Activated T-helper 17 cell treated with anti-CD3 and anti-CD28 coated beads, Interleukin-2, amount 50 U/mL, for 72 hours (primary cell): Measurements from ENCODE around the gene S100A14. TPM values are rescaled to one million over a fixed set of nuclear protein-coding genes. Genes with fewer than 3 reads are reported as not detected.
A peak's percentile ranks its signal among the peaks of the same experiment; 100 is the strongest.
"Not testable (repeated sequence)": the region's sequence is repeated elsewhere in the genome, so short reads cannot be mapped to it uniquely, and the experiment has no call there.

Experiments used
- ATAC-seq: fragments of 150-1000 bp; cut with Tn5 transposase; replicated peaks from 2 replicates; pipeline ENCODE4 v1.10.0; 2021; ENCODE audit warnings: mild to moderate bottlenecking, moderate library complexity
- H3K27ac Mint-ChIP-seq: one replicate; pipeline ENCODE4 v1.8.0; 2022; ENCODE audit warnings: mixed read lengths
- H3K27me3 Mint-ChIP-seq: one replicate; pipeline ENCODE4 v1.8.0; 2022; ENCODE audit warnings: mixed read lengths
- H3K36me3 Mint-ChIP-seq: one replicate; pipeline ENCODE4 v1.8.0; 2022; ENCODE audit warnings: low read depth, mild to moderate bottlenecking, mixed read lengths
- H3K4me1 Mint-ChIP-seq: one replicate; pipeline ENCODE4 v1.8.0; 2022; ENCODE audit warnings: mixed read lengths
- H3K4me3 Mint-ChIP-seq: one replicate; pipeline ENCODE4 v1.8.0; 2022; ENCODE audit warnings: mild to moderate bottlenecking, mixed read lengths
- H3K9me3 Mint-ChIP-seq: one replicate; pipeline ENCODE4 v1.8.0; 2022; ENCODE audit warnings: mixed read lengths
- total RNA-seq, 2 donors: library from RNA; stranded (reverse); gene quantifications; one replicate each; pipeline ENCODE4 v1.2.3, GENCODE V29; 2022

The S100A14 gene
- total RNA-seq, 2 donors from 2014 or later: 0.71 TPM; not detected in 1

- Mint-ChIP-seq H3K27ac (peak overlapping the region; percentile 32), H3K4me3 (no peak overlapping the region), H3K4me1 (peaks cover 22% of the 10 kb centered on the region), H3K36me3 (peaks cover 57% of the 10 kb centered on the region), H3K27me3 (no peaks in the 10 kb centered on the region), H3K9me3 (no peaks in the 10 kb centered on the region)
- ATAC-seq: no peak
Observed at GRCh38 chr1:153647346-153647714, 31.2 kb upstream of the S100A14 start.

- H3K9me3 Mint-ChIP-seq: no peaks in the 10 kb centered on the region
- no peak overlapping the region for H3K4me3 Mint-ChIP-seq
- peak overlapping the region; percentile 32 for H3K27ac Mint-ChIP-seq
- peaks cover 22% of the 10 kb centered on the region for H3K4me1 Mint-ChIP-seq
- ATAC-seq: no peak
- H3K27me3 Mint-ChIP-seq: no peaks in the 10 kb centered on the region
- H3K36me3 Mint-ChIP-seq: peaks cover 62% of the 10 kb centered on the region
Observed at GRCh38 chr1:153646672-153647345, 30.7 kb upstream of the S100A14 start.

DNA sequence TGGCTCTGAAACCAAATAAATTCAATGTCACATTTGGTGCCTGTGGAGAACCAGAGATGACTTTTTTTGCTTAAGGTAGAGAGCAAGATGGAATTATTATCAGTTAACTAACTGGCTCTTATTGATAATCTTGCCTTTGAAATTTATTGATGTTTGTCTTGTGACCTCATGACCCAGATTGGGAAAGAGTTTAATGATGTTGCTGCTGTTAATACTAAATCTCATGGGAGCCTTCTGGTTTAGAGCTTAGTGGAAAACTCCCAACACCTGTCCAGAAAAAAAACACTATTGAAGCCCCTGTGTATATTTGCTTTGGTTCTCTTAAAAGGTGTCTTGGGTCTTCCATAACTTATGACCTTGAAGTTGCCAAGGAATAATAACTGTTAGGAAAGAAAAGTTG is 27.7 kb upstream of the S100A14 start:
- Mint-ChIP-seq H3K27me3 (no peaks in the 10 kb centered on the region), H3K4me1 (peaks cover 21% of the 10 kb centered on the region), H3K27ac (peak overlapping the region; percentile 80), H3K9me3 (no peaks in the 10 kb centered on the region), H3K4me3 (no peak overlapping the region), H3K36me3 (peaks cover 92% of the 10 kb centered on the region)
- ATAC-seq: no peak

DNA sequence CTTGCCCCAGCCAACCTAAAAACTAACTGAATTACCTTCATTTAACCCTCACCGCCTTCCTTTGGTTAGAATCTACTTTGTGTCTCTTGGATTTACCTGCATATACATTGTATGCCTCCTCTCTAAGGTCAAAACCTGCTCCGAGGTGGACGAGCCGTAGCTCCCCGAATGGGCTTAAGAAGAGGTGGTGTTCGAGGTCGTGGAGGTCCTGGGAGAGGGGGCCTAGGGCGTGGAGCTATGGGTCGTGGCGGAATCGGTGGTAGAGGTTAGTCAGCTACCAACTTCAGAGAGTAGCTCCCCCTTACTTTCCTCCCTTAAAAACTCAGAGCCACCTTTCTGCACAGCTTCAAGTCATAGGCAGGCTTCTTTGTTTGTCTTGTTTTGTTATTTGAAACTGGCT is 27.0 kb upstream of the S100A14 start:
- Mint-ChIP-seq H3K4me3 (no peak overlapping the region), H3K27me3 (no peaks in the 10 kb centered on the region), H3K36me3 (peaks cover 99% of the 10 kb centered on the region), H3K4me1 (peaks cover 21% of the 10 kb centered on the region), H3K27ac (peak overlapping the region; percentile 80), H3K9me3 (no peaks in the 10 kb centered on the region)
- ATAC-seq: no peak

- Mint-ChIP-seq H3K36me3 (peaks cover 100% of the 10 kb centered on the region), H3K27ac (peak overlapping the region; percentile 33), H3K27me3 (no peaks in the 10 kb centered on the region), H3K9me3 (no peaks in the 10 kb centered on the region), H3K4me1 (peaks cover 22% of the 10 kb centered on the region), H3K4me3 (no peak overlapping the region)
- ATAC-seq: no peak
Observed at GRCh38 chr1:153642161-153642560, 26.0 kb upstream of the S100A14 start.

DNA sequence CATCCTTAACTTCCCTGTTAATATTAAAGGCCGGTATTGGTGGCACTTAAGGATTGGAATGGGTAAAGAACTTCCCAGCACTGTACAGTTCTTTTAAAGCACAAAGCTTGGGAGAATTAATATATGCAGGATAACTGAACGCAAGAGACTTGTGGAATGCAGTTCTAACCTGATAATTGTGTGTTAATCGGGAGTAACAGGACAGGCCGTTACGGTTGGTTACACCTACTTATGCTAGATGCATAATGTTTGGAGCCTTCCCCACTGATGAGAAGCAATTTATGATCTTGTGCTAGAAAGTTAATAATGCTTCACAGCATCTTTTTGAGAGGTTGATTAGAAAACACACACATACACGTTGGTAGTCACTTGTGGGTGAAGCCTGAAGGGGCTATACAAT is 24.7 kb upstream of the S100A14 start:
- Mint-ChIP-seq H3K9me3 (no peaks in the 10 kb centered on the region), H3K36me3 (peaks cover 100% of the 10 kb centered on the region), H3K4me3 (no peak overlapping the region), H3K4me1 (peaks cover 28% of the 10 kb centered on the region), H3K27ac (peak overlapping the region; percentile 2), H3K27me3 (no peaks in the 10 kb centered on the region)
- ATAC-seq: no peak

DNA sequence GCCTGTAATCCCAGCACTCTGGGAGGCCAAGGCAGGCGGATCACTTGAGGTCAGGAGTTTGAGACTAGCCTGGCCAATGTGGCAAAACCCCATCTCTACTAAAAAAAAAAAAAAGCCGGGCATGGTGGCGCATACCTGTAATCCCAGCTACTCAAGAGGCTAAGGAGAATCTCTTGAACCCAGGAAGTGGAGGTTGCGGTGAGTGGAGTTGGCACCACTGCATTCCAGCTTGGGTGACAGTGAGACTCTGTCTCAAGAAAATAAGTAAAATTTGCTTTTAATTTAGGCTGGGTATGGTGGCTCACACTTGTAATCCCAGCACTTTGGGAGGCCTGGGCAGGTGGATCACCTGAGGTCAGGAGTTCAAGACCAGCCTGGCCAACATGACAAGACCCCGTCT is 24.1 kb upstream of the S100A14 start:
- Mint-ChIP-seq H3K4me1 (peaks cover 24% of the 10 kb centered on the region), H3K36me3 (peaks cover 100% of the 10 kb centered on the region), H3K27ac (peak overlapping the region; percentile 2)
- not testable (repeated sequence) for ATAC-seq, H3K27me3 Mint-ChIP-seq, H3K4me3 Mint-ChIP-seq, H3K9me3 Mint-ChIP-seq

GRCh38 chr1:153639280-153639679 is 23.2 kb upstream of the S100A14 start:
- Mint-ChIP-seq H3K4me1 (peaks cover 24% of the 10 kb centered on the region), H3K27ac (no peak overlapping the region), H3K36me3 (peaks cover 100% of the 10 kb centered on the region)

GRCh38 chr1:153638261-153638660 is 22.1 kb upstream of the S100A14 start:
- peaks cover 97% of the 10 kb centered on the region for H3K36me3 Mint-ChIP-seq
- no peaks in the 10 kb centered on the region for H3K9me3 Mint-ChIP-seq
- H3K4me1 Mint-ChIP-seq: peaks cover 18% of the 10 kb centered on the region
- H3K4me3 Mint-ChIP-seq: peak overlapping the region; percentile 15
- no peak for ATAC-seq
- H3K27ac Mint-ChIP-seq: peak overlapping the region; percentile 86
- H3K27me3 Mint-ChIP-seq: no peaks in the 10 kb centered on the region

More at GRCh38 chr1:153639280-153639679, 23.2 kb upstream of the S100A14 start:
- Mint-ChIP-seq H3K9me3 (no peaks in the 10 kb centered on the region), H3K27me3 (no peaks in the 10 kb centered on the region), H3K4me3 (no peak overlapping the region)
- no peak for ATAC-seq

- no peak for ATAC-seq
- H3K27ac Mint-ChIP-seq: no peak overlapping the region
Observed at GRCh38 chr1:153636312-153636711, 20.2 kb upstream of the S100A14 start.

GRCh38 chr1:153635872-153636271 is 19.7 kb upstream of the S100A14 start:
- peak overlapping the region; percentile 95 for H3K4me3 Mint-ChIP-seq
- ATAC-seq: no peak
- H3K27ac Mint-ChIP-seq: peak overlapping the region; percentile 95
- peaks cover 25% of the 10 kb centered on the region for H3K4me1 Mint-ChIP-seq
- H3K9me3 Mint-ChIP-seq: no peaks in the 10 kb centered on the region
- H3K27me3 Mint-ChIP-seq: no peaks in the 10 kb centered on the region
- peaks cover 73% of the 10 kb centered on the region for H3K36me3 Mint-ChIP-seq

More at GRCh38 chr1:153636312-153636711, 20.2 kb upstream of the S100A14 start:
- H3K36me3 Mint-ChIP-seq: peaks cover 77% of the 10 kb centered on the region
- peaks cover 27% of the 10 kb centered on the region for H3K4me1 Mint-ChIP-seq
- H3K9me3 Mint-ChIP-seq: no peaks in the 10 kb centered on the region
- H3K27me3 Mint-ChIP-seq: no peaks in the 10 kb centered on the region
- peak overlapping the region; percentile 95 for H3K4me3 Mint-ChIP-seq

DNA sequence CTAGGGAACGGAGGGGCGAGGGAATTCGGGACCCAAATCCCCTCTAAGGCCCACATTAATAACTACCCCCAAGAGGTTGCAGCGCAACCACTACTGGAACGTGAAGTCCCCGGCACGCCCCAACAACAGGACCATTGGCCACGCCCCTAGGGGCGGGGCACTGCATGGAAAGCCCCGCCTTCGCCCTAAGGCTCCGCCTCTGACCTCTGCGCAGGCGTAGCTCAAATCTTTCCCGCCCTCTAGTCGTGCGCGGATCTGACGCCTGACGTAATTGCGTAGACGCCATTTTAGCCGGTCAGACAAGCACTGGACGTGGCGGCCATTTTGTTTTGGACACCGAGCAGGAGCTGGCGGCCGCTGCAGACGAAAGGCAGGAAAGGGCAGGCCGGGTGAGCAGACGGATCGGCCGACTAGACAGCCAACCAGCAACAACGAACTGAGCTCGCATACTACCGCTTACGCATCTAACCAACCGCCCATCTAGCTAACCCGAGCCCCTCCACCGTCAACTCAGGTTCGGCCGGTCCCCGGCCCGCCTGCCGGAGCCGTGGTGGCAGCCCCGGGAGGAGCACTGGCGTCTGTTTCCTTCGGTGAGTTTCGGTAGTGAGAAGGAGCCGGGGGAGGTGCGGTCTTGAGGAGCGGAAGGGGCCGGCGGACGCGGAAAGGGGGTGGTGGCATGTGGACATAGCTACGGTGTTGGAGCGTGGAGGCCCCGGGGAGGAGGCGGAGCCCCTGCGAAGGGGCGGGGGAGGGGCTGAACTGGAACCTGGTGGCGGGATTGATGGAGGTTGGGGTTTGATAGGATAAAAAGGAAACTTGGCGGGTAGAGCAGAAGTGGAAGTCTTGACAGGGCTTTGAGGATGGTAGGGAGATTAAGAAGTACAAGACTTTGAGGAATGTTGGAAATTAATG is 17.9 kb upstream of the S100A14 start, which contains the start of gene CHTOP:
CHTOP (plus strand) TSS at position 313 of the 912 bp plus-strand sequence. CDS start 2,523 bp downstream, outside the sequence.
- Mint-ChIP-seq H3K27ac (peak within 1 kb of the TSS; percentile 95), H3K4me3 (peak within 1 kb of the TSS; percentile 95), H3K27me3 (no peaks in the 10 kb centered on the region), H3K36me3 (peaks cover 54% of the 10 kb centered on the region), H3K9me3 (no peaks in the 10 kb centered on the region), H3K4me1 (peaks cover 27% of the 10 kb centered on the region)
- peak; percentile 89 for ATAC-seq

GRCh38 chr1:153633161-153633753 is 17.1 kb upstream of the S100A14 start:
- H3K4me3 Mint-ChIP-seq: peak overlapping the region; percentile 95
- peaks cover 47% of the 10 kb centered on the region for H3K36me3 Mint-ChIP-seq
- no peaks in the 10 kb centered on the region for H3K27me3 Mint-ChIP-seq
- ATAC-seq: no peak
- H3K9me3 Mint-ChIP-seq: no peaks in the 10 kb centered on the region
- peak overlapping the region; percentile 95 for H3K27ac Mint-ChIP-seq
- H3K4me1 Mint-ChIP-seq: peaks cover 27% of the 10 kb centered on the region
